ENCODE results near the gene SLK.

Gene SLK

GRCh38 chr10:103966671-103967447 is at the start of gene SLK:
Gene SLK, plus strand, starts transcription at chr10:103967140. Its CDS starts 606 bp downstream, at chr10:103967746.
- peak within 1 kb of the TSS; percentile 91 for H3K4me3 ChIP-seq (ENCODE audit: low read depth, low read length)
- no peak for TF ChIP-seq CTCF (IDR thresholded peaks at IDR 0.05; ENCODE audit: low read depth, low read length)

- no peak for TF ChIP-seq CTCF (IDR thresholded peaks at IDR 0.05; ENCODE audit: low read depth, low read length)
- peak overlapping the region; percentile 76 for H3K4me3 ChIP-seq (ENCODE audit: low read depth, low read length)
Measured at GRCh38 chr10:103917302-103918052, 49.5 kb upstream of the SLK start.

- no peak for TF ChIP-seq CTCF (IDR thresholded peaks at IDR 0.05; ENCODE audit: low read depth, low read length)
- H3K4me3 ChIP-seq (ENCODE audit: low read depth, low read length): peak within 1 kb of the TSS; percentile 76
Measured at GRCh38 chr10:103918053-103918846, 48.7 kb upstream of the SLK start, which contains the start of gene STN1. Gene STN1, minus strand, starts transcription at chr10:103918184. Its CDS starts 590 bp downstream, at chr10:103917594.

DNA sequence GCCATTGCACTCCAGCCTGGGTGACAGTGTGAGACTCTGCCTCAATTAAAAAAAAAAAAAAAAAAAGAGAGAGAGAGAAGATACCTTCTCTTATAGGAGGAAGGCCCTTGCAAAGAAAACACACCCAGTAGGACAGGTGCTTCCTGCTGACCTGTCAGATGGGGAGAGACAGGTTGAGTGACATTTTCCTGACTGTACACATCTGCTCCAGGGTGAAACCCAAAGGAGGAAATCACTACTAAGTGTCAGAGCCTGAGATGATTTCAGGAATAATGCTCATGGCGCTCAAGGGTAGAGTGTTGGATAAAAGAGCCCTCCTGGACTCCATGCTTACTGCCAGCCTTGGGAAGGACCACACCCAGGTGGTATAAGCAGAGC is 47.3 kb upstream of the SLK start:
- no peak for TF ChIP-seq CTCF (IDR thresholded peaks at IDR 0.05; ENCODE audit: low read depth, low read length)
- H3K4me3 ChIP-seq (ENCODE audit: low read depth, low read length): no peak overlapping the region

DNA sequence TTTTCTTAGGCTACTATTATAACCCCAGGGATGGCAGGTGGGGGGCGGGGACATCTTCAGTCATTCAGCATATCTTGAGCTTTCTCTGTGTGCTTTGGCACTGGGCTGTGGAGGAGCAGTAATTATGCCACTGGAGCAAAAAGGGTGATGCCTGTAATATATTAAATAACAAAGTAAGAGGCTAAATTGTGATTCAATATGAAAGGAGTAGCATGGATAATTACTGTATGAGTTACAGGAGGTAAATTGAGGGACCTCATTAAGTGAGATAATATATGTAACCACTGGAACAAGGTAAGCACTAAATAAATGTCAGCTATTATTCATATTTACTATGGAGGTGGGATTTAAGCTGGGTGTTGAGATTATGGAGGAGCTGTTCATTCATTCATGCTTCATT is 45.7 kb upstream of the SLK start:
- no peak overlapping the region for H3K4me3 ChIP-seq (ENCODE audit: low read depth, low read length)
- no peak for TF ChIP-seq CTCF (IDR thresholded peaks at IDR 0.05; ENCODE audit: low read depth, low read length)

- H3K4me3 ChIP-seq (ENCODE audit: low read depth, low read length): no peak overlapping the region
- no peak for TF ChIP-seq CTCF (IDR thresholded peaks at IDR 0.05; ENCODE audit: low read depth, low read length)
Measured at GRCh38 chr10:103921750-103922195, 45.2 kb upstream of the SLK start.

Data from WI38 (cell line).